ENCODE measurements around the gene MCEMP1.

DNA sequence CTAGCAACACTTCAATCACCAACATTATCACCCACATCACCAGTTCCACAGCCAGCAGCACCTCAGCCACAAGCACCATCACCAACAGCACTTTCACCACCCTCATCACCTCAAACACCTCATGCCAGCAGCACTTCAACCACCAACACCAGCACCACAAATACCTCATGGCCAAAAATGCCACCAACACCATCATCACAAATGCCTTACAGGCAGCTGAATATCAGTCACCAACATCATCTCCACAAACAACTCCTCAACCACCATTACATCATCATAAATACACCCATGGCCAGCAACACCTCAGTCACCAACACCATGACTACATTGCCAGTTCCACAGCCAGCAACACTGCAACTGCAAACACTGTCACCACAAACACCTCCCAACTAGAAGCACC, 14.6 kb downstream of the MCEMP1 start:
- TF ChIP-seq, protein P1, sequence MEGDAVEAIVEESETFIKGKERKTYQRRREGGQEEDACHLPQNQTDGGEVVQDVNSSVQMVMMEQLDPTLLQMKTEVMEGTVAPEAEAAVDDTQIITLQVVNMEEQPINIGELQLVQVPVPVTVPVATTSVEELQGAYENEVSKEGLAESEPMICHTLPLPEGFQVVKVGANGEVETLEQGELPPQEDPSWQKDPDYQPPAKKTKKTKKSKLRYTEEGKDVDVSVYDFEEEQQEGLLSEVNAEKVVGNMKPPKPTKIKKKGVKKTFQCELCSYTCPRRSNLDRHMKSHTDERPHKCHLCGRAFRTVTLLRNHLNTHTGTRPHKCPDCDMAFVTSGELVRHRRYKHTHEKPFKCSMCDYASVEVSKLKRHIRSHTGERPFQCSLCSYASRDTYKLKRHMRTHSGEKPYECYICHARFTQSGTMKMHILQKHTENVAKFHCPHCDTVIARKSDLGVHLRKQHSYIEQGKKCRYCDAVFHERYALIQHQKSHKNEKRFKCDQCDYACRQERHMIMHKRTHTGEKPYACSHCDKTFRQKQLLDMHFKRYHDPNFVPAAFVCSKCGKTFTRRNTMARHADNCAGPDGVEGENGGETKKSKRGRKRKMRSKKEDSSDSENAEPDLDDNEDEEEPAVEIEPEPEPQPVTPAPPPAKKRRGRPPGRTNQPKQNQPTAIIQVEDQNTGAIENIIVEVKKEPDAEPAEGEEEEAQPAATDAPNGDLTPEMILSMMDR (IDR thresholded peaks at IDR 0.05; ENCODE audit: poor library complexity), result no peak
- TF ChIP-seq EZH2 (IDR thresholded peaks at IDR 0.05; ENCODE audit: borderline replicate concordance) (no peak), EZH2phosphoT487 (IDR thresholded peaks at IDR 0.05; ENCODE audit: low read depth, severe bottlenecking, unreplicated experiment) (no peak)
